NCI-H226 (cell line): Measurements from ENCODE around the gene OR8S1.
"Not testable (repeated sequence)": the region's sequence is repeated elsewhere in the genome, so short reads cannot be mapped to it uniquely, and the experiment has no call there.

ENCODE experiments used
- DNase-seq: peaks from one replicate; pipeline ENCODE4 v3.0.0-alpha.2; 2015

Gene OR8S1, protein sequence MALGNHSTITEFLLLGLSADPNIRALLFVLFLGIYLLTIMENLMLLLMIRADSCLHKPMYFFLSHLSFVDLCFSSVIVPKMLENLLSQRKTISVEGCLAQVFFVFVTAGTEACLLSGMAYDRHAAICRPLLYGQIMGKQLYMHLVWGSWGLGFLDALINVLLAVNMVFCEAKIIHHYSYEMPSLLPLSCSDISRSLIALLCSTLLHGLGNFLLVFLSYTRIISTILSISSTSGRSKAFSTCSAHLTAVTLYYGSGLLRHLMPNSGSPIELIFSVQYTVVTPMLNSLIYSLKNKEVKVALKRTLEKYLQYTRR

GRCh38 chr12:48525332-48525731 is at the start of gene OR8S1:
TSS of gene OR8S1 (plus strand) at chr12:48525632. CDS start at chr12:48525632, 0 bp downstream.
- DNase-seq = no peak

DNA sequence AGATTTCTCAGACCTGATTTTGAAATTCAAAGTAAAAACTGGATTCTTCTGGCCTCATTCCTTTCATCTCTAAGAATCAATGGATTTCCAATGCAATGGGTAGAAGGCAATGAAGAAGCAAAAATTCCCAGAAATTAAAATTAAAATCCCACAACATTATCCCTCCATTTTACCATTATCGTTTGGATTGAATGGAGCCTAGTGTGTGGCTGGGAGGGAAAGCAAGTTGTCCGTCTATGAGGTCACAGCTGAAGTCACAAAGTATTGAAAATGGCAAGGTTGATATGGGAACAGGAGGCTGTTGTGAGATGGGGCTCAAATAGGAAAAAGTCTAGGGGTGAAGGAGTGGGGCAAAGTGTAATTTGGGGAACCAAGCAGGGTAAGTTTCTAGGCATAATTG is 43.2 kb upstream of the OR8S1 start, which contains the start of gene C12orf54:
TSS of gene C12orf54 (plus strand) at position 301 of the 400 bp plus-strand sequence. CDS start 799 bp downstream, outside the sequence.
- DNase-seq = no peak

DNA sequence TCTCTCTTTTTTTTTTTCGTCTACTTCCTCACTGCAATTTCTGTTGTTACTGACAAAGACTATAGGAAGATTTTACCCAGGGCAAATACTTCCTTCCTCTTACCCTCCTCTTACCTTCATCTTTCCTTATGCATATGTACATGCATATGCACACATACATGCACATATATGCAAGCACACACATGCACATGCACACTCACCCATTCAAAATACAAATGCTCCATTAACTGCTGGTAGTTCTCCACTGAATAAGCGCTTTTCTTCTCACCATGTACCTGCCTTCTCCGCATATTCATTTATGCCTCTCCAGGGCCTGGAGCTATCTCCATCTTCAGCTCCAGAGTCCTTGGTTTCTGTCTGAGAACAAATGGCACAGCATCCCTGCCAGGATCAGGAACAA is 42.5 kb upstream of the OR8S1 start:
- DNase-seq = no peak

GRCh38 chr12:48486261-48486660 is 39.2 kb upstream of the OR8S1 start:
- DNase-seq = no peak

DNA sequence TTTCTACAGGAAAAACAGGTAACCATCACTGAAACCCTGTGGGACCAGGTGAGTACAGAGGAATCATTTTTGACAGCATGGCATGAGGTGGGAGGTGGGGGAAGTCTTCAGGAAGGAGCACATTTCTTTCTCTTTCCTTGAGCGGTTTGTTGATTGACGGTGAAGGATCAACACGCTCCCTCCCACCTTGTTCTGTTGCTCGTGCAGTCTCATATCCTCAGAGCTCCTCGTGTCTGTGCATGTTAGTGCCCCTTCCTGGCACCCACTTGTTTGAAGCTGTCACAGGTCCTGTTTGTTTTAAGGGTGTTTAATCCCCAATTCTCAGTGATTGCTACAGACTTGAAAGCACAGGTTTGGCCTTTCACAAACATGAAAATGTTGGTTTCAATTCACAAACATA is 38.8 kb upstream of the OR8S1 start:
- DNase-seq = no peak

DNA sequence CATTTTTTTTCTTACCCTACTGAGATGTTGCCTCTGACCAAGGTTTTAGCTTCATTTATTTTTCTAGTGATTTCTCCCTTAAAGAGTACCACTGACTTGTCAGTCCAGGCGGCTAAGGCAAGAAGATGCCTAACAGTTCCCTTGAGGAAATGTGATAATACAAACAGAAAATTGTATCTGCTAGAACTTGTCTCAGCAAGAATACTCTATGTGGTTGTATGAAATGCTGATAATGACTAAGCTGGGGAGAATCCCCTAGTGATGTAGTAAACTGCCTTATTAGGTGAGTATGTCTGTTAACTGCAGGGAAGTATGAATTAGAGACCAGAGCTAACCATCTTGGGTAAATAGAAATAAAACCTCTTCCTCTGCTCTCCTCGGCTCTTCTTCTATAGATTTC is 36.4 kb upstream of the OR8S1 start:
- peak; percentile 42 for DNase-seq

DNA sequence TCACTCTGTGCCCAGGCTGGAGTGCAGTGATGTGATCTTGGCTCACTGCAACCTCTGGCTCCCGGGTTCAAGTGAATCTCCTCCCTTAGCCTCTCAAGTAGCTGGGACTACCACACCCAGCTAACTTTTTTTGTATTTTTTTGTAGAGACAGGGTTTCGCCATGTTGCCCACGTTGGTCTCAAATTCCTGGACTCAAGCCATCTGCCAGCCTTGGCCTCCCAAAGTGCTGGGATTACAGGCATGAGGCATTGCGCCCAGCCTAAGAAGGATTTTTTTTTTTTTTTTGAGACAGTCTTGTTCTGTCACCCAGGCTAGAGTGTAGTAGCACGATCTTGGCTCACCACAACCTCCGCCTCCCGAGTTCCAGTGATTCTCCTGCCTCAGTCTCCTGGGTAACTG is 36.0 kb upstream of the OR8S1 start:
- DNase-seq = not testable (repeated sequence)

DNA sequence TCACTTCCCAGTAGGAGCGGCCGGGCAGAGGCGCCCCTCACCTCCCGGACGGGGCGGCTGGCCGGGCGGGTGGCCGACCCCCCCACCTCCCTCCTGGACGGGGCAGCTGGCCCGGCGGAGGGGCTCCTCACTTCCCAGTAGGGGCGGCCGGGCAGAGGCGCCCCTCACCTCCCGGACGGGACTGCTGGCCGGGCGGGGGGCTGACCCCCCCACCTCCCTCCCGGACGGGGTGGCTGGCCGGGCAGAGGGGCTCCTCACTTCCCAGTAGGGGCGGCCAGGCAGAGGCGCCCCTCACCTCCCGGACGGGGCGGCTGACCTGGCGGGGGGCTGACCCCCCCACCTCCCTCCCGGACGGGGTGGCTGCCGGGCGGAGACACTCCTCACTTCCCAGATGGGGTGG is 25.2 kb upstream of the OR8S1 start:
- DNase-seq = not testable (repeated sequence)

GRCh38 chr12:48506836-48507235 is 18.6 kb upstream of the OR8S1 start:
- not testable (repeated sequence) for DNase-seq

DNA sequence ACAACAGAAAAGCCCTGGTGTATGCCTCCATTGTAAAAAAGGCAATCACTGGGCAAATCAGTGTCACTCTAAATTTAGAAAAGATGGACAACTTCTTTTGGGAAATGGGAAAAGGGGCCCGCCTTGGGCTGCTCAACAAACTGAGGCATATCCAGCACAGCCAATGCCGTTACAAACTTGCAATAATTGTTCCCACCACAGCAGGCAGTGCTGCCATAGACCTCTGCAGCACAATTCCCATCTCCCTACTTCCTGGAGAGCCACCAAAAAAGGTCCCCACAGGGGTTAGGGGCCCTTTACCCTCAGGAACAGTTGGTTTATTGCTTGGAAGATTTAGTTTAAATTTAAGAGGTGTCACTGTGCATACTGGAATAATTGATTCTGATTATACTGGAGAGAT is 16.4 kb upstream of the OR8S1 start:
- DNase-seq = no peak

DNA sequence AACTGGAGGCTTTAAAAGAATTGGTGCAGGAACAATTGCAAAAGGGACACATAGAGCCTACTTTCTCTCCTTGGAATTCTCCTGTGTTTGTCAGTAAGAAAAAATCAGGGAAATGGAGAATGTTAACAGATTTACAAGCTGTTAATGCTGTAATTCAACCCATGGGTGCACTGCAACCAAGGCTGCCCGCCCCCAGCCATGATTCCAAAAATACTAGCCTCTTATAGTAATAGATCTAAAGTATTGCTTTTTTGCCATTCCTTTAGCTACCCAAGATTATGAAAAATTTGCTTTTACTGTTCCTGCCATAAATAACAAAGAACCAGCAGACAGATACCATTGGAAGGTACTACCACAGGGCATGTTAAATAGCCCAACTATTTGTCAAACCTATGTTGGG is 15.3 kb upstream of the OR8S1 start:
- DNase-seq = no peak

DNA sequence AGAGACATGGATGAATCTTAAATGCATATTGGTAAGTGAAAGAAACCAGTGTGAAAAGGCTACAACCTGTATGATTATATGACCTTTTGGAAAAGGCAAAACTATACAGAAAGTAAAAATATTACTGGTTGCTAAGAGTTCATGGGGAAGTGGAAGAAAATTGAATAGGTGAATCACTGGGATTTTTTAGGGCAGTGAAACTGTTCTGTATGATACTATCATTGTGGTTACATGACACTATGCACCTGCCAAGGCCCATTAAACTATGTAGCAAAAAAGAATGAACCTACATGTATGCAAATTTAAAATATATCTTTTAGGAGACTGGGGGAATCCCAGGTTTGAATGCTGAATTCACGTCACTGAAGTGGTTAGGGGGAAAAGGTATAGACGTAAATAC is 12.6 kb upstream of the OR8S1 start:
- no peak for DNase-seq

GRCh38 chr12:48514728-48515127 is 10.7 kb upstream of the OR8S1 start:
- no peak for DNase-seq

GRCh38 chr12:48520381-48520780 is 5.1 kb upstream of the OR8S1 start:
- not testable (repeated sequence) for DNase-seq

DNA sequence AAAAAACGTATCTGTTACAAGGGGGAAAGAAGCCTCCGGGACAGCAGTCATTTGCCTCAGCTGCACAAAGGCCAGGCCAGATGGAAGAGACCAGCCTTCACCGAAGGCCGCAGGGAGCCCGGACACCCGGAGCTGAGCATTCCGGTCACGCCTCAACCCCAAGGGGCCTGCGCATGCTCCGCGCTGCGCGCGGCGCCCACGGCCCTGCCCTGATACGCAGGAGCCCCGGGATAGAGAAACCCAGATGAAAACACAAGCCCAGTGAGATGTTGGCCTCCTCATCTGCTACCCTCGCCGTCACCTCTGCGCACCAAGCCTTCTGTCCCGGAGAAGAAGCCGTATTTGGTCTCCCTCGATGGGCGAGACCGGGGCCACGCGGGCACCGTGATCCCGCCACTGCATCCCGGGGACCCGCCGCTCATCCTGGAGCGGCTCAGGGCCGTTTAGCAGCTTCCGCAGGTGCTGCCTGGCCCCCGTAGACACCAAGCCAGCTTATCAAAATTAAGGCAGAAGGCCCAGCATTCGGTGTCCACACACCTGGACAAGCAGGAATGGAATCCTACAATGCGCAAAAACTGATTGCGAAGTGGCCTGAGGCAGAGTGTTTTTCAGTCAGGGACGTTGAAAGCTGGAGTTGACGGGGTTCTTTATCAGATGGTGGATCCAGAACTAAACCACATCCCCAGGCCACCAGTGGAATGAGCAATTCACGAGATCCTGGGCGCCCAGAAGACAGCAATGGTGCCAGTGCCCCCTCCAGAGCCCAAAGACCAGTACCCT is 2.6 kb downstream of the OR8S1 start:
- no peak for DNase-seq

DNA sequence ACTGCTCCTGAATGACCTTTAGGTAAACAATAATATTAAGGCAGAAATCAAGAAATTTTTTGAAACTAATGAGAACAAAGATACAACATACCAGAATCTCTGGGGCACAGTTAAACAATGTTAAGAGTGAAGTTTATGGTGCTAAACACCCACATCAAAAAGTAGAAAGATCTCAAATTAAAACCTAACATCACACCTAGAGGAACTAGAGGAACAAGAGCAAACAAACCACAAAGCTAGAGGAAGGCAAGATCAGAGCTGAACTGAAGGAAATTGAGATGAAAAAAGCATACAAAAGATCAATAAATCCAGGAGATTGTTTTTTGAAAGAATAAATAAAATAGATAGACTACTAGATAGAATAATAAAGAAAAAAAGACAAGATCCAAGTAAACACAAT is 7.2 kb downstream of the OR8S1 start:
- no peak for DNase-seq

GRCh38 chr12:48536602-48537001 is 11.2 kb downstream of the OR8S1 start:
- no peak for DNase-seq

GRCh38 chr12:48542300-48542928 is 17.0 kb downstream of the OR8S1 start:
- DNase-seq = no peak

- DNase-seq = no peak
Measured at GRCh38 chr12:48545833-48546469, 20.5 kb downstream of the OR8S1 start.

DNA sequence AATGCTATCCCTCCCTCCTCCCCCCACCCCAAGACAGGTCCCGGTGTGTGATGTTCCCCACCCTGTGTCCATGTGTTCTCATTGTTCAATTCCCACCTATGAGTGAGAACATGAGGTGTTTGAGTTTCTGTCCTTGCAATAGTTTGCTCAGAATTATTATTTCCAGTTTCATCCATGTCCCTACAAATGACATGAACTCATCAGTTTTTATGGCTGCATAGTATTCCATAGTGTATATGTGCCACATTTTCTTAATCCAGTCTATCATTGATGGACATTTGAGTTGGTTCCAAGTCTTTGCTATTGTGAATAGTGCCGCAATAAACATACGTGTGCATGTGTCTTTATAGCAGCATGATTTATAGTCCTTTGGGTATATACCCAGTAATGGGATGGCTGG is 21.6 kb downstream of the OR8S1 start:
- DNase-seq = not testable (repeated sequence)

DNA sequence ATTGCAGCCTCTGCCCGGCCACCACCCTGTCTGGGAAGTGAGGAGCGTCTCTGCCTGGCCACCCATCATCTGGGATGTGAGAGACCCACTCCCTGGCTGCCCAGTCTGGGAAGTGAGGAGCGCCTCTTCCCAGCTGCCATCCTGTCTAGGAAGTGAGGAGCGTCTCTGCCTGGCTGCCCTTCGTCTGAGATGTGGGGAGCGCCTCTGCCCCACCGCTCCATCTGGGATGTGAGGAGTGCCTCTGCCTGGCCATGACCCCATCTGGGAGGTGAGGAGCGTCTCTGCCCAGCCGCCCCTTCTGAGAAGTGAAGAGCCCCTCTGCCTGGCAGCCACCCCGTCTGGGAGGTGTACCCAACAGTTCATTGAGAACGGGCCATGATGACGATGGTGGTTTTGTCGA is 26.2 kb downstream of the OR8S1 start:
- not testable (repeated sequence) for DNase-seq

GRCh38 chr12:48553666-48554343 is 28.4 kb downstream of the OR8S1 start:
- DNase-seq = not testable (repeated sequence)

DNA sequence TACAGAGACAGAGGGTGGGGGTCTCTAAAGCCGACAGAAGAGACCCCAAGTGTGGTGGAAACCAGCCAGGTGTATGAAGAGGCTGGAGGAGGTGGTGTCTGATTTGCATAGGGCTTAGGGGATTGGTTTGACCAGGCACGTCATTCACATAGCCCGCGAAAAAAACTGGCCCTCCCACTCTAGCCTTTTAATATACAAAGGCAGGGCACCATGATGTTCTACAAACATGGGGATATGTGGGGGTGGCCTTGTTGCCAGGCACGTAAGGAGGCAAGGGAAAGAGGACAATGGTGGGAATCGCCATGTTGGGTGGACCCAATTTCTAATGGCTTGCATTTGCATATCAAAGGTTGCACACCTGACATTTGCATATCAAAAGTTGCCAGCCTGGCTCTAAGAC is 31.2 kb downstream of the OR8S1 start:
- DNase-seq = no peak
